ENCODE measurements around the gene CREB5. TPM values are rescaled to one million over a fixed set of nuclear protein-coding genes. Genes with fewer than 3 reads are reported as not detected.

Gene CREB5
- total RNA-seq, 1 experiment from 2014 or later: 19.2 TPM

- H3K27me3 Mint-ChIP-seq (ENCODE audit: unreplicated experiment): no peaks in the 10 kb centered on the region
- H3K27ac Mint-ChIP-seq (ENCODE audit: unreplicated experiment): no peak overlapping the region
- CTCF ChIA-PET: no interaction called here
- BruUV-seq (replicated peaks): no TSS peak
- intact Hi-C loops (cut with micrococcal nuclease; ENCODE audit: unreplicated experiment): no loop called here
- no peaks in the 10 kb centered on the region for H3K9me3 Mint-ChIP-seq (ENCODE audit: low read depth, unreplicated experiment)
- DNase-seq: no peak
- no peak overlapping the region for H3K4me3 Mint-ChIP-seq (ENCODE audit: low read depth, unreplicated experiment)
- H3K36me3 Mint-ChIP-seq (ENCODE audit: insufficient read depth, unreplicated experiment): no peaks in the 10 kb centered on the region
- TF ChIP-seq, protein P1, sequence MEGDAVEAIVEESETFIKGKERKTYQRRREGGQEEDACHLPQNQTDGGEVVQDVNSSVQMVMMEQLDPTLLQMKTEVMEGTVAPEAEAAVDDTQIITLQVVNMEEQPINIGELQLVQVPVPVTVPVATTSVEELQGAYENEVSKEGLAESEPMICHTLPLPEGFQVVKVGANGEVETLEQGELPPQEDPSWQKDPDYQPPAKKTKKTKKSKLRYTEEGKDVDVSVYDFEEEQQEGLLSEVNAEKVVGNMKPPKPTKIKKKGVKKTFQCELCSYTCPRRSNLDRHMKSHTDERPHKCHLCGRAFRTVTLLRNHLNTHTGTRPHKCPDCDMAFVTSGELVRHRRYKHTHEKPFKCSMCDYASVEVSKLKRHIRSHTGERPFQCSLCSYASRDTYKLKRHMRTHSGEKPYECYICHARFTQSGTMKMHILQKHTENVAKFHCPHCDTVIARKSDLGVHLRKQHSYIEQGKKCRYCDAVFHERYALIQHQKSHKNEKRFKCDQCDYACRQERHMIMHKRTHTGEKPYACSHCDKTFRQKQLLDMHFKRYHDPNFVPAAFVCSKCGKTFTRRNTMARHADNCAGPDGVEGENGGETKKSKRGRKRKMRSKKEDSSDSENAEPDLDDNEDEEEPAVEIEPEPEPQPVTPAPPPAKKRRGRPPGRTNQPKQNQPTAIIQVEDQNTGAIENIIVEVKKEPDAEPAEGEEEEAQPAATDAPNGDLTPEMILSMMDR (IDR thresholded peaks at IDR 0.05; ENCODE audit: unreplicated experiment): no peak
- no peaks in the 10 kb centered on the region for H3K4me1 Mint-ChIP-seq (ENCODE audit: low read depth, unreplicated experiment)
Observed at GRCh38 chr7:28599411-28599810, 187.1 kb downstream of the CREB5 start.

- Mint-ChIP-seq H3K9me3 (ENCODE audit: low read depth, unreplicated experiment) (no peaks in the 10 kb centered on the region), H3K4me1 (ENCODE audit: low read depth, unreplicated experiment) (peaks cover 17% of the 10 kb centered on the region), H3K27ac (ENCODE audit: unreplicated experiment) (no peak overlapping the region), H3K27me3 (ENCODE audit: unreplicated experiment) (no peaks in the 10 kb centered on the region), H3K36me3 (ENCODE audit: insufficient read depth, unreplicated experiment) (no peaks in the 10 kb centered on the region), H3K4me3 (ENCODE audit: low read depth, unreplicated experiment) (no peak overlapping the region)
- CTCF ChIA-PET: no interaction called here
- no peak for DNase-seq
- no TSS peak for BruUV-seq (replicated peaks)
- intact Hi-C loops (cut with micrococcal nuclease; ENCODE audit: unreplicated experiment): no loop called here
- TF ChIP-seq, protein P1 (IDR thresholded peaks at IDR 0.05; ENCODE audit: unreplicated experiment): no peak
Observed at GRCh38 chr7:28602282-28602681, 190.0 kb downstream of the CREB5 start.

- Mint-ChIP-seq H3K27me3 (ENCODE audit: unreplicated experiment) (no peaks in the 10 kb centered on the region), H3K36me3 (ENCODE audit: insufficient read depth, unreplicated experiment) (peaks cover 2% of the 10 kb centered on the region), H3K4me1 (ENCODE audit: low read depth, unreplicated experiment) (peaks cover 49% of the 10 kb centered on the region), H3K9me3 (ENCODE audit: low read depth, unreplicated experiment) (no peaks in the 10 kb centered on the region), H3K27ac (ENCODE audit: unreplicated experiment) (no peak overlapping the region), H3K4me3 (ENCODE audit: low read depth, unreplicated experiment) (no peak overlapping the region)
- DNase-seq: no peak
- intact Hi-C loops (cut with micrococcal nuclease; ENCODE audit: unreplicated experiment): no loop called here
- no TSS peak for BruUV-seq (replicated peaks)
- CTCF ChIA-PET: interaction anchor here (0.6 kb wide), 1 partner anchor 16 kb away, joined by 6 read pairs; no protein-coding TSS in a partner anchor
- TF ChIP-seq, protein P1 (IDR thresholded peaks at IDR 0.05; ENCODE audit: unreplicated experiment): no peak
Observed at GRCh38 chr7:28605427-28606085, 193.2 kb downstream of the CREB5 start.

DNA sequence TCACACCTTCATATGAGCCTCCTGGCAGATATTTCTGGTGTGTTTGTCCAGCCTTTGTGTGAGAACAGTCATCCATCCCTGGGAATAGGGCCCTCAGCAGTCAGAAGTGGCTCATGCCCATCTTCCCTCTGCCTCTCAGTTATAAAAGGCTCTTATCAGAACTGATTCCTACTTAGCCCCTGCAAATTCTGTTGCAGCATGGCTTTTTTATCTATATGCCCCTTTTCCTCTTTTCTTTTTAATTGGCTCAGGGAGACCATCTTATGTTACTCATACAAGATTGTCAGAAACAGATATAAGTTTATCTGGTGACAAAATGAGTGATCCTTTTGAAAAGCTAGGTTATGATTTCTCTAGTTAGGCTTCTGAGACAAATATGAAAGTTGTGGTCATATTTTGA lies 194.1 kb downstream of the CREB5 start:
- Mint-ChIP-seq H3K36me3 (ENCODE audit: insufficient read depth, unreplicated experiment) (peaks cover 6% of the 10 kb centered on the region), H3K27ac (ENCODE audit: unreplicated experiment) (no peak overlapping the region), H3K4me3 (ENCODE audit: low read depth, unreplicated experiment) (no peak overlapping the region), H3K9me3 (ENCODE audit: low read depth, unreplicated experiment) (no peaks in the 10 kb centered on the region), H3K4me1 (ENCODE audit: low read depth, unreplicated experiment) (peaks cover 55% of the 10 kb centered on the region), H3K27me3 (ENCODE audit: unreplicated experiment) (no peaks in the 10 kb centered on the region)
- BruUV-seq (replicated peaks): no TSS peak
- TF ChIP-seq, protein P1 (IDR thresholded peaks at IDR 0.05; ENCODE audit: unreplicated experiment): no peak
- CTCF ChIA-PET: no interaction called here
- DNase-seq: no peak
- intact Hi-C loops (cut with micrococcal nuclease; ENCODE audit: unreplicated experiment): no loop called here

Data from Calu3 (cell line).